Thoracic aorta (tissue), 2 donors: ENCODE measurements around the gene BATF3. TPM values are rescaled to one million over a fixed set of nuclear protein-coding genes. Genes with fewer than 3 reads are reported as not detected.

Source experiments
- ATAC-seq: fragments of 150-250 bp; one replicate; pipeline ENCODE4 v1.8.0; 2017; ENCODE audit warnings: low read depth; ENCODE audit not compliant: insufficient number of reproducible peaks, low FRiP score
- DNase-seq: peaks from one replicate; pipeline ENCODE4 v3.0.0-alpha.2; 2020; ENCODE audit warnings: low spot score
- H3K27ac ChIP-seq, 2 donors: fragments of 200-600 bp; sonication (generic); 1 replicate in 1 of 2; 2 replicates in 1 of 2; pipeline ENCODE4 v1.5.1; 2016; ENCODE audit warnings: mild to moderate bottlenecking in 2 of 2, moderate library complexity in 2 of 2
- H3K27me3 ChIP-seq: fragments of 200-600 bp; sonication (generic); replicated peaks from 2 replicates; pipeline ENCODE4 v1.6.0; 2016; ENCODE audit warnings: mild to moderate bottlenecking; ENCODE audit not compliant: insufficient read depth
- H3K36me3 ChIP-seq: fragments of 200-600 bp; sonication (generic); one replicate; pipeline ENCODE4 v1.5.1; 2016
- H3K4me1 ChIP-seq, 2 donors: fragments of 200-600 bp; sonication (generic); 1 replicate in 1 of 2; 2 replicates in 1 of 2; pipeline versions ENCODE4 v1.5.1 to v1.6.0; 2016; ENCODE audit warnings: low read depth in 2 of 2, mild to moderate bottlenecking in 1 of 2; ENCODE audit not compliant: control insufficient read depth in 1 of 2
- H3K4me3 ChIP-seq: fragments of 200-600 bp; sonication (generic); 2 replicates; pipeline ENCODE4 v1.5.1; 2016; ENCODE audit warnings: mild to moderate bottlenecking
- H3K9me3 ChIP-seq: fragments of 200-600 bp; sonication (generic); 2 replicates; pipeline ENCODE4 v1.5.1; 2016
- CTCF ChIP-seq: fragments of 200-600 bp; sonication (generic); IDR thresholded peaks from one replicate; pipeline ENCODE4 v1.5.1; 2019; ENCODE audit warnings: antibody characterized with exemption
- total RNA-seq, 2 donors: library from RNA; depleted of rRNA; stranded (reverse); fragments of >200 nt; gene quantifications; one replicate each; pipeline versions ENCODE4 v1.1.0 to v1.2.3, GENCODE V29; 2016

Gene BATF3
- total RNA-seq, 2 donors from 2014 or later = 2.2 to 26.6 TPM

GRCh38 chr1:212690816-212691403, 8.7 kb downstream of the BATF3 start:
- no peak overlapping the region for H3K4me3 ChIP-seq
- peaks cover 2% of the 10 kb centered on the region for H3K36me3 ChIP-seq
- H3K4me1 ChIP-seq = no peaks in the 10 kb centered on the region
- DNase-seq (no peak), ATAC-seq (no peak)
- TF ChIP-seq CTCF = no peak
- H3K27me3 ChIP-seq = no peaks in the 10 kb centered on the region
- no peak overlapping the region for H3K27ac ChIP-seq
- no peaks in the 10 kb centered on the region for H3K9me3 ChIP-seq

GRCh38 chr1:212689758-212690529, 9.7 kb downstream of the BATF3 start:
- ATAC-seq (no peak), DNase-seq (no peak)
- Histone ChIP-seq H3K36me3 (peaks cover 2% of the 10 kb centered on the region), H3K27me3 (no peaks in the 10 kb centered on the region), H3K9me3 (no peaks in the 10 kb centered on the region), H3K4me3 (no peak overlapping the region), H3K27ac (no peak overlapping the region), H3K4me1 (no peaks in the 10 kb centered on the region)
- TF ChIP-seq CTCF = no peak

DNA sequence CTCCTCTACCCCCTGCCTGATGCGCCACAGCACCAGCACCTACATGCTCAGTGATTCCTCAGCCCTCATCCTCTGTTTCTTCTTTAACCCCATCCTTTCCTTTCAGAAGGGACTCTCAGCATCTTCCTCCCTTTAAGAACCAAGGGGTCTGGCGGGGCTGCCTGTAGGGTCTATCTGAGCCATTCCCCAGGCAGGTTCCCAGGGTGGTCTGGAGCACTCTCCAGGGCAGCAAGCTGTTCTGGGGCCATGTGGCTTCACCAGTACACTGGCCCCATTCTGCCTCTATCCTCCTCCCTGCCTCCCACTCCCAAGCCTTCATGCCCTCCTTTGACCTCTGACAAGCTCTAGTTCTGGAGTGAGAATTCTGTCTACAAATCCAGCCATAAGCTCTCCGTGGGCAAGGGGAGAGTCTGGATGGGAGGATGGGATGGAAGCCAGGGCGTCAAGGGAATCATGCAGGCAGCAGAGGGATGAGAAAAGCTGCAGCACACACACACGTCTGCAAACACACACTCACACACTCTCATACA, 10.4 kb downstream of the BATF3 start:
- DNase-seq = no peak
- Histone ChIP-seq H3K9me3 (no peaks in the 10 kb centered on the region), H3K4me1 (no peaks in the 10 kb centered on the region), H3K4me3 (no peak overlapping the region), H3K36me3 (peaks cover 2% of the 10 kb centered on the region), H3K27ac (no peak overlapping the region), H3K27me3 (no peaks in the 10 kb centered on the region)
- ATAC-seq = no peak
- TF ChIP-seq CTCF = no peak

GRCh38 chr1:212688341-212689047, 11.1 kb downstream of the BATF3 start:
- Histone ChIP-seq H3K27ac (no peak overlapping the region), H3K4me1 (no peaks in the 10 kb centered on the region), H3K27me3 (no peaks in the 10 kb centered on the region), H3K9me3 (no peaks in the 10 kb centered on the region), H3K36me3 (peaks cover 2% of the 10 kb centered on the region), H3K4me3 (no peak overlapping the region)
- DNase-seq (no peak), ATAC-seq (no peak)
- no peak for TF ChIP-seq CTCF

DNA sequence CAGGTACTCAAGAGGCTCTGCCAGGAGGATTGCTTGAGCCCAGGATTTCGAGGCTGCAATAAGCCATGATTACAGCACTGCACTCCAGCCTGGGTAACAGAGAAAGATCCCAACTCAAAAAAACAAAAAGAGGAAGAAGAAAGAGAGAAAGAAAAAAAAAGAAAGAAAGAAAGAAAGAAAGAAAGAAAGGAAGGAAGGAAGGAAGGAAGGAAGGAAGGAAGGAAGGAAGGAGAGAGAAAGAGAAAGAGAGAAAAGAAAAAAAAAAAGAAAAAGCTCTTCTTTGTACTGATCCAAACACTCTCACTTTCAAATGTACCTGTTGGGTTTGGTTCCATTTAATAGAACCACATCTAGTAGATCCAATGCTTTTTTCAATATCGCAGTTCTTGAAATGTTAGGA, 11.8 kb downstream of the BATF3 start:
- TF ChIP-seq CTCF = no peak
- Histone ChIP-seq H3K4me1 (no peaks in the 10 kb centered on the region), H3K27ac (no peak overlapping the region), H3K36me3 (peaks cover 2% of the 10 kb centered on the region), H3K27me3 (no peaks in the 10 kb centered on the region), H3K9me3 (no peaks in the 10 kb centered on the region), H3K4me3 (no peak overlapping the region)
- no peak for DNase-seq
- ATAC-seq = no peak
